Middle frontal gyrus (tissue), 1 donor: ENCODE measurements around the gene SLC5A9.
"Not testable (repeated sequence)": the region's sequence is repeated elsewhere in the genome, so short reads cannot be mapped to it uniquely, and the experiment has no call there.

Experiments
- DNase-seq: peaks from one replicate; pipeline ENCODE4 v3.0.0-alpha.2; 2015; ENCODE audit warnings: low spot score; ENCODE audit errors: extremely low spot score

SLC5A9 gene

DNA sequence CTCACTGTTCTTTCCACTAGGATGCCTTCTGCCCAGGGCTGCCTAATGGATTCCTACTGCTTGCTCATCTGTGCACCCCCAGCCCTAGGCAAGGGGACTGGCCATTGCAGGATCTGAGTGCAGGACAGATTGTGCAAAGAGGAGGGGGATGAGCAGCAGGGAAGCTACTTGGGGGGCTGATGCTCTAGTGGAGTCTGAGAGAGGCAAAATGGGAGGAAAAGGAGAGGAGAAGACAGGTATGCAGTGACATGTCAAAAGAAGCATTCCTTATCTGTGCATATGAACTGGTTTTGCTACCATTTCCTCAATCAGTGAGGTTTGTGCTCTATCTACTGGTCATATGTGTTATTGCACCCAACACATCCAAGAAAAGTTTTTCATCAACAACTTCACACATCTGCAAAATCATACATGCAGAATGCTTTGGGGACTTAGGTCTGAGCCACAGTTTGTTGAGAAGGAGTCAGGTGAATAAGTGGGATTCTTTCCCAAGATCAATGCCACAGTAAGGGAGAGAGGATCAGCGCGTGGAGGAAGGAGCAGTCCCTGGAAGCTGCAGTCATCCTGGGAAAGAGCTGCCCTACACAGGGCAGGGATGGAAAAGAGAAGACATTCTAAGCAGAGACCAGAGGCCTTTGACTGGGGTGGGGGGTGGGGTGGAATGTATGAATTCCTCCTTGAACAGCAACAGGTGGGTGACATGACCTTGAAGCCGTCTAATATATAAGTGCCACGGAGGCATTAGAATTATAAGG is 14.4 kb downstream of the SLC5A9 start:
- no peak for DNase-seq

DNA sequence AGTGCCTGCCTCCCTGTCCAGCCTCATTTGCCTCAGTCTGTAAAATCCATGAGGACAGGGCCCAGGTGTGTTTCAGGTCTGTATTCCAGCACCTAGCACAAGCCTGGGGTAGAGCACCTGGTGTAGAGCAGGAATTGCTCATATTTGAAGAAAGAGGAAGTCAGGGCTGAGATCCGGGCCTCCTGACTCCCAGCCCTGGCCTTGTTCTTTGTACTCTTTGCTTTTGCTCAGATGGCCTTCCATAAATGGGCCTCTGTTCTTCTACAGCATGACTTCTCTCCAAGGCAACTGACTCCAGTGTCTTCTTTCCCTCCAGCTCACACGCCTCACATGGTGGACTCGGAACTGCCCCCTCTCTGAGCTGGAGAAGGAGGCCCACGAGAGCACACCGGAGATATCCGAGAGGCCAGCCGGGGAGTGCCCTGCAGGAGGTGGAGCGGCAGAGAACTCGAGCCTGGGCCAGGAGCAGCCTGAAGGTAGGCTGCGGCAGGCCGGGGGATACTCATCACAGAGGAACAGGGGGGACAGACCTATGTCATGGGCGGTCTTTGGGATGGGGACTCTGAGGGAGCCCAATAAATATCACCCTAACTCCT is 19.7 kb downstream of the SLC5A9 start:
- no peak for DNase-seq

DNA sequence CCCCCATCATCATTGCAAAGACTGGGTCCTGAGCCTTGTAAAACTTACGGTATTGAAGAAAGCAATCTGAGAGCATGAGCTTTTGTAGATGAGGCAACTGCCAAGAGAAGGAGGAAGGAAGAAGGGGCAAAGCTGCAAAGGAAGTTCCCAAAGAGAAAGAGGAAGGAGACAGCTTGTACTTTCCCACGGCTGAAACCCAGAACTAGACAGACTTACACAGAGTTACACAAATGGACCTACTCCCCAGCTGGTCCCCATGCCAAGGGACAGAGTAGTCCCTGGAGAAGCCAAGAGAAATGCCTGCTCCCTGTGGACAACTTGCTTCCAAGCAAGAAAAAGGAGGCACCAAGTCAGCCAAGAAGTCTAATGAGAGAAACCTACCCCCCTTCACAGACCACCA is 22.6 kb downstream of the SLC5A9 start:
- no peak for DNase-seq

DNA sequence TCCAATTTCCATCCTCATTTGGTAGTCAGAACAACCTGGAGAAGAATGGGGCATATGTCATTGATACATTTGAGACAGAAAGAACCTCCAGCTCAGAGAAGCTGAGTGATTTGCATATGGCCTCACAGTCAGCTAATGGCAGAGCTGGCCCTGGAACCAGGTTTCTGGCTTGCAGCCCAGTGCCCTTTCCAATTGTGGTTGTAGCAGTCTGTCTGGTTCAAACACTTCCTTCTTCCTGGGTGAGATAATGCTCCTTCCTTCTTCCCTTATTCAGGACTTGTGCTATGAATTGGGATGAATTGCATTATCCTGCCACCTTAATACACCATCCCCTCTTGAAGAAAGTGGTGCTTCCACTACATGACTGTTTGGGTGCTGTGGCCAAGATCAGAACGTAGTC is 24.2 kb downstream of the SLC5A9 start:
- DNase-seq = no peak

DNA sequence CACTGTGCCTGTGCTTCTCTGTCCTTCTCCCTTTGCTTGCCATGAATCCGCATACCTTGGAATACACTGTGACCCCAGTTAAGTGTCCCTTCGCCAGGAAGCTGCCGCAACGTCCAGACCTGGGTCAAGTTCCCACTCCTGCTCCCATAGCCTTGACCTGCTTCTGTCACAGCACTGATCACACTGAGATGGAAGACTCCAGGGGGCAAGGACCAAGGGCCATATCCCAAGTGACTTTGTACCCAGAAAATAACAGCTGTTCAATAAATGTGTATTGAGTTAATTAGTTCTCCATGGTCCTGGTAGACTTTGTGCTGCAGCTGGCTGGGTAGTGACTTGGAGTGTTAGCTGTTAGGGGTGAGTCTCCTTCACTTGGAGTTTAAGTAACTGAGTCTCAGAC is 25.8 kb downstream of the SLC5A9 start:
- DNase-seq = no peak

DNA sequence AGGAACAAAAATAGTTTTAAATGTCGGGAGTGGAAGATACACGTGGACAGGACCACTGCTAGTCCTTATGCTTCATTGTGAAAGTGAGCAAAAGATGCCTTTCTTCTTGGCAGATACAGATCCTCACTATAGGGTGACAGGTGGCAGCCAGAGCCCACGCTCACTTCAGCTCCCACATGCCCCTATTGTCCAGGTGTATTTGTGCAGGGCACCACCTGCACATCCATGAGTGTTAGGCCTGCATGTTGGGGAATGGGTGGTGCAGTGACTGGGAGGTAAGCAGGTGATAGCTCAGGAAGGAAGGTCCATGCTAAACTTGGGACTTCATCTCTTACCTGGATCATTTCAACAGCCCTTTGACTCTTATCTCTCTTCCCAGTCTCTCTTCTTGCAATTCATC is 27.4 kb downstream of the SLC5A9 start:
- no peak for DNase-seq

- no peak for DNase-seq
Observed at GRCh38 chr1:48250572-48250971, 28.1 kb downstream of the SLC5A9 start.

GRCh38 chr1:48251323-48251722 is 28.8 kb downstream of the SLC5A9 start:
- no peak for DNase-seq

GRCh38 chr1:48251821-48252220 is 29.3 kb downstream of the SLC5A9 start:
- no peak for DNase-seq

GRCh38 chr1:48254254-48254653 is 31.7 kb downstream of the SLC5A9 start:
- DNase-seq = no peak

- DNase-seq = no peak
Observed at GRCh38 chr1:48258106-48258505, 35.6 kb downstream of the SLC5A9 start.

DNA sequence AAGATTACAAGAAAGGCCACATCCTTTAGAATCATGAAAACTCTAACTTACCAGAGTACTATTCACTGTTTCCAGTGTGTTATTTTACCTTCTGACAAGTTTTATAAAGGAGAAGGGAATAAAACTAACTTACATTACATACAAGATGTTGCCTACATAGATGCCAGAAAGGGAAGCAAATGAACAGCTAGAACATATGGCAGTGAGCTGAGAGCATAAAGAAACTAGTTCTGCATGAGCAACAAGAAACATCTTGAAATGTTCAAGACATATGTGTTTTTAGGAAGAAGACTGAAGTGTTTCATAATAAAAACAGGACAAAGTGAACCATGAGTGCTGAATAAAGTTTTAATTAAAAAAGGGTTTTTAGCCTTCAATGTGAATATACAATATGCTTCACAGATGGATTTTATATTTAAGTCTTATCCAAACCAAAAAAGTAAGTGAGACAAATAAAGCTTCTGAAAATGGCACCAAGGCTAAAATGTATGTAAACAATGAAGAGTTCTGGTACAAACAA is 39.4 kb downstream of the SLC5A9 start:
- DNase-seq = peak; percentile 30

DNA sequence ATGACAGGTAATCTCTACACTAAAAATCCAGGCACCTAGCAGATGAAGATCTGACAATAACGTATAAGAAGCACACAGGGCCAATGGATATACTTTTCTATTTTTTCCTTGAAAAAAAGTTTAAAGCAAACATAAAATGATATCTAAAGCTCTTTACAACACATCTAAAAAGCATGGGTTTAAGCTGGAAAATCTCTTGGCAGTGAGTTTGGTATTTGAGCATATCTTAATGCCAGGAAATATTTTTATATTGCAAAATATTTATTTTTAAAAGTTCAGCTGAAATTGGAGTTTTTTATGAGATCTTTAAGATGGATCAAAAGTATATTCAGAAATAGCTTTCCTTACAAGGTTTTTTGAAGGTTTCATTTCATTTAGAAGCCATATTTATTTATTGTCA is 40.5 kb downstream of the SLC5A9 start:
- DNase-seq = no peak

GRCh38 chr1:48266576-48266975 is 44.1 kb downstream of the SLC5A9 start:
- no peak for DNase-seq

- DNase-seq = not testable (repeated sequence)
Observed at GRCh38 chr1:48277437-48277836, 54.9 kb downstream of the SLC5A9 start.

DNA sequence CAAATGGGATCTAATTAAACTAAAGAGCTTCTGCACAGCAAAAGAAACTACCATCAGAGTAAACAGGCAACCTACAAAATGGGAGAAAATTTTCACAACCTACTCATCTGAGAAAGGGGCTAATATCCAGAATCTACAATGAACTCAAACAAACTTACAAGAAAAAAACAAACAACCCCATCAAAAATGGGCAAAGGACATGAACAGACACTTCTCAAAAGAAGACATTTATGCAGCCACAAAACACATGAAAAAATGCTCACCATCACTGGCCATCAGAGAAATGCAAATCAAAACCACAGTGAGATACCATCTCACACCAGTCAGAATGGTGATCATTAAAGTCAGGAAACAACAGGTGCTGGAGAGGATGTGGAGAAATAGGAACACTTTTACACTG is 59.8 kb downstream of the SLC5A9 start:
- not testable (repeated sequence) for DNase-seq

GRCh38 chr1:48284696-48285420 is 62.3 kb downstream of the SLC5A9 start:
- not testable (repeated sequence) for DNase-seq

DNA sequence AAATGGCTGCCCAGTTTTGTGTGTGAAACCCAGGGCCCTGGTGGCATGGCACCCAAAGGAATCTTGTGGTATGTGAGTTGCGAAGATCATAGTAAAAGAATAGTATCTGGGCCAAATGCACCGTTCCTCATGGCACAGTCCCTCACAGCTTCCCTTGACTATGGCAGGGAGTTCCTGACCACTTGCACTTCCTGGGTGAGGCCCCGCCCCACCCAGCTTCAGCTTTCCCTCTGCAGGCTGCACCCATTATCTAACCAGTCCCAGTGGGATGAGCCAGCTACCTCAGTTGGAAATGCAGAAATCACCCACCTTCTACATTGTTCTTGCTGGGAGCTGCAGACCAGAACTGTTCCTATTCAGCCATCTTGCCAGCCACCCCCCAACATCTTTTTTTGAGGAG is 63.0 kb downstream of the SLC5A9 start:
- DNase-seq = no peak

- no peak for DNase-seq
Observed at GRCh38 chr1:48291421-48291820, 68.9 kb downstream of the SLC5A9 start.

DNA sequence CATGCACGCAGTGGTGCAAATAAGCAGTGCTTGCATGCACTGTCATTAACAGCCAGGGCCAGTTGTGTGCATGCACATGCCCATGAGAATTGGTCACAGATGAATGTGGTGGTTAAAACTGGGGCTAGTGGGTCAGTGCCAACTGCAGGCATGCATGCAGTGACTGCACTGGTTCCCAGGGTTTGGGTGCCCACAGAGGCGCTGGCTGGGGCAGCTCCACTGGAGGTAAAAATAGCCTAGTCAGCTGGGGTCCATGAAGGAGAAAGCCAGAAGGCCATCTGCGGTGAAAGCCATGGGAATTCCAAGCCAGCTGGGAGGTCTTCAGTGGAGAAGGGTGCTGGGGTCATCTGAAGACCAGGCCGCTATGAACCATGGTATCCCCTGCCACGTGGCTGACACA is 70.2 kb downstream of the SLC5A9 start:
- no peak for DNase-seq

- DNase-seq = not testable (repeated sequence)
Observed at GRCh38 chr1:48294094-48294493, 71.6 kb downstream of the SLC5A9 start.

- no peak for DNase-seq
Observed at GRCh38 chr1:48294656-48295055, 72.1 kb downstream of the SLC5A9 start.
